Limb (tissue), 2 donors: ENCODE data around the gene S100A10.

Experiments
- DNase-seq, 2 donors: peaks; one replicate each; pipeline ENCODE4 v3.0.0-alpha.2; 2016; ENCODE audit errors: extremely low spot score in 2 of 2

The S100A10 gene

GRCh38 chr1:152013664-152014237, 20.1 kb upstream of the S100A10 start:
- DNase-seq: no peak

- DNase-seq: no peak
Observed at GRCh38 chr1:152009691-152010090, 16.0 kb upstream of the S100A10 start.

GRCh38 chr1:152007047-152007446, 13.4 kb upstream of the S100A10 start:
- no peak for DNase-seq

DNA sequence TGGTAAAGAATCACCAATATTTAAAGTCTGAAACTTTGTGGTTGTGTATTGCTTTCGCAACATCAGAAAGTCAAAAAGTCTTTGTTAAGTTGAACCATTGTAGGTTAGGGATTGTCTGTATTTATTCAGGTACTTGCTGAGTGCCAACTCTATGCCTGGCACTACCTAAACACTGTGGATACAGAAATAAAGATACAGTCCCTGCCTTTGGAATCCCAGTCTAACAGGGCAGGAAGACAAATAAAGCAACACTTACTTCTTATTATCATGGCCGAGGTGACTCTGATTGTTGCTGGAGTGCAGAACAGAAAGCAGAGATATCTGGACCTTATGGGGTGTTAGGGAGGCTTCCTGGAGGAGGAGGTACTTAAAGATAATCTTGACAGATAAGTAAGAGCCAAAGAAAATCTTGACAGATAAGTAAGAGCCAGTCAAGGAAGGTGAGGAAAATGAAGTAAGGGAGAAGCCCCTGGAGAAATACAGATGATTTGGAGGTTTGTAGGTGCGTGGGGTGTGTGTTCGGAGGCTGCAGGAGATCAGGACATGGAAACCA, 11.8 kb upstream of the S100A10 start:
- no peak for DNase-seq

- no peak for DNase-seq
Observed at GRCh38 chr1:152003846-152004442, 10.3 kb upstream of the S100A10 start.

GRCh38 chr1:152002960-152003359, 9.3 kb upstream of the S100A10 start:
- DNase-seq: no peak

- DNase-seq: peak; percentile 89 to 91
Observed at GRCh38 chr1:152001631-152002584, 8.2 kb upstream of the S100A10 start.

GRCh38 chr1:152000964-152001630, 7.4 kb upstream of the S100A10 start:
- DNase-seq: no peak

- DNase-seq: no peak
Observed at GRCh38 chr1:151998611-151999362, 5.1 kb upstream of the S100A10 start.

- no peak for DNase-seq
Observed at GRCh38 chr1:151997284-151997570, 3.6 kb upstream of the S100A10 start.

DNA sequence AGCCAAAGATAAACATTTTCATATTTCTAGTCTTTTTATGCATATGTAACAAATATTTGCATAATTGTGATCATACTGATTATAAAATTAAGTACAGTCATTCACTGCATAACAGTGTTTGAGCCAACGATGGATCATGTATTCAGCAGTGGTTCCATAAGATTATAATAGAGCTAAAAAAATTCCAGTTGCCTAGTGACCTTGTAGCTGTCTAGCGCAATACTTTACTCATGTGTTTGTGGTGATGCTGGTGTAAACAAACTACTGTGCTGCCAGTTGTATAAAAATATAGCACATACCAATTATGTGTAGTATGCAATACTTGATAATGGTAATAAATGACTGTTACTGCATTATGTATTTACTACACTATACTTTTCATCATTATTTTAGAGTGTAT, 2.1 kb upstream of the S100A10 start:
- DNase-seq: no peak

GRCh38 chr1:151994956-151995355, 1.3 kb upstream of the S100A10 start:
- DNase-seq: no peak

DNA sequence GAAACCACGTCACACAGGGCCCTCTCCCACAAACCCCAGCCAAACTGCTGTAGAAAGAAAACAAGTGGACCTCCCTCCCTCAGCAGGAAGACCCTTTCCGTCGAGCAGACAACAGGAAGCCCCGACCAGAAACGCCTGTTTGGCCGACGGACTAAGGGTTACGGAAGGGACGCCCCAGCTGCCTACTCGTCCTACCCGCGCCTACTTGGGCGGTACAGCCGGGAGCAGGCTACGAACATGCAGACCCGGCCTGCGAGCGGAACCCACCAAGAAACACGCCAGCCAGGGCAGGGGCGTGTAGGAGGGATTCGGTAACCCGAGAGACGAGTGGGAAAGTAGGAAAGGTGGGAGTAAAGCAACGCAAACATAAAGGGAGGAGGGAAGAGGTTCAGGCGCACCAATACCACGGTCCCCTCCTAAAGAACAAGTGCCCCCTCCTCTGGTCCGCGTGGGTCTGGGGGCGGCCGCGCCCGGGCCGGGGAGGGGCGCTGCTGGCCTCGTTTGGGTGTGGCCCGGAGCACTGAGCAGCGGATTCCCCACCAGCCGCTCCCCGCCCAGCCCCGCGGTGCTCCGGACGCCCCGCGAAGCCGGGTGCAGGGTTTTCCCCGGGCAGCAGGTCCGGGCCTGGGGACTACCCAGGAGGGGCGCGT, 450 bp downstream of the S100A10 start:
- peak in 1 of 2 donors; percentile 63 for DNase-seq

DNA sequence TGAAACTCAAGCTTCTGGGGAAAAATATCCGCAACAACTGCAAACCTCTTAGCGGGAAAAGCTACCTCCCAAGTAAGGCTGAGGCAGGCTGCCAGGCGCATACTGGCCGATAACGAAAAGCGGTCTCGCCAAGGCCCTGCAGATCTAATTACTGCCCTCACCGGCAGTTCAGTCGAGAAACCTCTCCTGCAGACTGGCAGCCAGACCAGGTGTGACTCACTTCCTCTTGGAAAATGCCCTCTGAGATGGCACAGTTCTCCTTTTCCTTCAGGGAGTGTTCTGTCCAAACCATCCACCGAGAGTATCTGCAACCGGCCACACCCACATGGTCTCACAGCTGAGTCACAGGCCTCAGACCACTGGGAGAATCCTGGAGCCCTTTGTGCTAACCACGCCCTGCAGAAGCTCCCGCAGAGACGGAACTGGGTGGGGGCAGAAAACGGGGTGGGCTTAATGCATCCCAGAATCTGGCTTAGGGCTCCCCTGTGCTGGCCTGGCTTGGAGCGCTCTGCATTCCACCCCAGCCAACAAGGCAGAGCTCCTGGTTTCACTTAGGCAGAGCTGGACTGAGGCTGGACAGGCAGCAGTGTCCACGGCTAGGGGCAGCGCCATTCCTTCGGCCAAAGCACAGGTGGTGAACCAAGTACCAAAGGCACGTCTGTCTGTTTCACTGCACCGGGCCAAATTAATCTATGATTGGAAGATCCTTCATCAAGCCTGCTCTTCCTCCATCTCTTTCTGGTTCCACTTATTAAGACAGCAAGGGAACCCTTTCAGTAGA, 1.2 kb downstream of the S100A10 start:
- peak; percentile 44 to 66 for DNase-seq

DNA sequence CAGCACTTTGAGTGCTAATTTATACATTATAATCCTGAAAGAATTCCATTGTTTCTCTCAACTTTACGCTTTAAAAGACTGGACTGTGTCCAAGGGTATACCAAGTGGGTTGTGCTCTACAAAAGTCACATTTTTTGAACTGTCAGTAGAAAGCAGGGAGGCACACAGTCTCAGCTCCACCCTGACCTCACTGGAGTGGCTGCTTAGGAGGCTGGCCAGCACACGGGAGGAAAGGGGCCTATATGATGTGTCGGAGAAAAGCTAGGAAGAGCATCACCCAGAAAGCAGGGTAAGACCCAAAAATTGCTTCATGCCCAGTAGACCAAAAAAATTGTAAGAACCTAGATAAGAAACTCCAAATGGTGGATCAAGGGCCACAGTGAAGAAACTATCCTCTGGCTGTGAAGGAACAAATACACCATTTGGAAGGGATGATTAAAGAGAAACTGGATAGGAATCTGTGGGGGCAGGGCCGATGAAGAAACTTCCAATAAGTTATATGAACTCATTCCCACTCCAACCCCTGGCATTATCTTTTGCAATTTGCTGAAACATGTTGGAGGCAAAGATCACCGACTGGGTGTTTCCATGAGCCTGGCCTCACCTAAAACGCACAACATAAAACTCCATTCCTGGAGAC, 1.9 kb downstream of the S100A10 start:
- DNase-seq: no peak

- peak; percentile 42 to 55 for DNase-seq
Observed at GRCh38 chr1:151990856-151991198, 2.8 kb downstream of the S100A10 start.

DNA sequence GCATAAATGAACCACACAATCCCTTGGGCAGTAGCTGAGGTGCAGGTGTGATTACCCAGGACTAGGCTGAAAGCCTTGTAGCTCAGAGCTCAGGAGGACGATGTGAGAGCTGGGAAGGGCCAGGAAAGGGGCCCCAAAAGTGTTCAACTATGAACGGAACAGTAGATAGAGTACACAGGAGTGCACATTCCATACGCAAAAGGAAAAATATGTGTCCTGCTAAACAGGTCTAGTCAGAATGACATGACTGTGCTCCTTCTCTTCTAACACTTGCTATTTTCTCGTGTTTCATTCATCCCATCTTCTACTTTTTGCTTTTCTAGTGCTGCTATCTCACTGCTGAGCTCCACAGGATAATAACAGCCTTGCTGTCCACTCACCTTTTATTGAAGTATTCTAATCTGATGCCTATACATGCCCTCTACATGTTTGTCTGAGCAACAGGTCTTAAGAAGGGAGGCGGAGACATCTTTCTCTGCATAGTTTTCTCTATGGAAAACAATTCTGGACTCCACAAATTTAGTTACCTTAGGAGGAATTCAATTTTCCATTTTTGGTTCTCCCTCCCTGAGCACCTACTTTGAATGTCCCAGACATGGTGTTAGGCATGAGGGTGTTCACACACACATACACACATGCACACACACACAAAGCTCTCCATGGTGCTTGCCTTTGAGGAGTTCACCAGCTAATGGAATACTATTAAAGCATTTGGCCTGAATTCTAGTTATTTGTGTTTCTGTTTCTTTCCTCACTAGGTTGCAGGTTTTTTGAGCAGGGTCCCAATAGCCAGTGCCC, 3.4 kb downstream of the S100A10 start:
- no peak for DNase-seq

GRCh38 chr1:151989211-151989862, 4.3 kb downstream of the S100A10 start:
- no peak for DNase-seq
